HEK293T (cell line): ENCODE data around the gene SCN8A.

Experiments
- BHLHE40 ChIP-seq: fragments of 450-650 bp; IDR thresholded peaks from 2 replicates; pipeline ENCODE4 v1.6.1; 2016; ENCODE audit warnings: mild to moderate bottlenecking, moderate library complexity, borderline replicate concordance
- FOXA1 ChIP-seq: fragments of 450-650 bp; IDR thresholded peaks from 2 replicates; pipeline ENCODE4 v1.6.1; 2016; ENCODE audit warnings: mild to moderate bottlenecking
- FOXK2 ChIP-seq: fragments of 450-650 bp; IDR thresholded peaks from 2 replicates; pipeline ENCODE4 v1.6.1; 2016; ENCODE audit warnings: mild to moderate bottlenecking
- FOXM1 ChIP-seq: fragments of 450-650 bp; IDR thresholded peaks from 2 replicates; pipeline ENCODE4 v1.6.1; 2017; ENCODE audit warnings: mild to moderate bottlenecking, borderline replicate concordance
- HDGF ChIP-seq: fragments of 450-650 bp; IDR thresholded peaks from 2 replicates; pipeline ENCODE4 v1.6.1; 2017; ENCODE audit warnings: antibody characterized with exemption, borderline replicate concordance
- NFRKB ChIP-seq: fragments of 450-650 bp; IDR thresholded peaks from 2 replicates; pipeline ENCODE4 v1.6.1; 2016; ENCODE audit warnings: mild to moderate bottlenecking, moderate library complexity
- PKNOX1 ChIP-seq: fragments of 450-650 bp; IDR thresholded peaks from 2 replicates; pipeline ENCODE4 v1.6.1; 2016
- SP1 ChIP-seq: fragments of 450-650 bp; IDR thresholded peaks from 2 replicates; pipeline ENCODE4 v1.6.1; 2017
- SUZ12 ChIP-seq: fragments of 450-650 bp; IDR thresholded peaks from 2 replicates; pipeline ENCODE4 v1.6.1; 2016; ENCODE audit warnings: mild to moderate bottlenecking
- TARDBP ChIP-seq: fragments of 450-650 bp; IDR thresholded peaks from 2 replicates; pipeline ENCODE4 v1.6.1; 2016

- TF ChIP-seq SP1 (no peak), FOXM1 (no peak), BHLHE40 (no peak), PKNOX1 (no peak), SUZ12 (no peak), NFRKB (no peak), FOXK2 (no peak), FOXA1 (no peak), HDGF (no peak), TARDBP (no peak)
These were observed 2.0 kb upstream of the SCN8A start for GRCh38 chr12:51589060-51589459.
